IPS-20b (cell line): ENCODE measurements around the gene GSE1.

Source experiments
- H3K27ac ChIP-seq: one replicate; pipeline ENCODE4 v1.5.1; 2013; ENCODE audit warnings: low read length
- H3K27me3 ChIP-seq: 2 replicates; pipeline ENCODE4 v1.6.1; 2013; ENCODE audit warnings: mild to moderate bottlenecking, low read length, inconsistent platforms; ENCODE audit not compliant: insufficient read depth
- H3K36me3 ChIP-seq: 2 replicates; pipeline ENCODE4 v1.6.1; 2013; ENCODE audit warnings: low read depth, mild to moderate bottlenecking, inconsistent platforms, low read length, moderate library complexity; ENCODE audit not compliant: insufficient read depth
- H3K4me1 ChIP-seq: 2 replicates; pipeline ENCODE4 v1.6.1; 2013; ENCODE audit warnings: mild to moderate bottlenecking, control low read depth, inconsistent platforms, low read length, moderate library complexity; ENCODE audit not compliant: insufficient read depth
- H3K4me3 ChIP-seq: 2 replicates; pipeline ENCODE4 v1.5.1; 2013; ENCODE audit warnings: mild to moderate bottlenecking, low read length, inconsistent platforms
- H3K9ac ChIP-seq: 2 replicates; pipeline ENCODE4 v1.6.1; 2013; ENCODE audit warnings: low read depth, mild to moderate bottlenecking, inconsistent platforms, low read length, moderate library complexity
- H3K9me3 ChIP-seq: 2 replicates; pipeline ENCODE4 v1.6.1; 2013; ENCODE audit warnings: mild to moderate bottlenecking, low read depth, low read length, inconsistent platforms; ENCODE audit not compliant: insufficient read depth

GSE1 gene

DNA sequence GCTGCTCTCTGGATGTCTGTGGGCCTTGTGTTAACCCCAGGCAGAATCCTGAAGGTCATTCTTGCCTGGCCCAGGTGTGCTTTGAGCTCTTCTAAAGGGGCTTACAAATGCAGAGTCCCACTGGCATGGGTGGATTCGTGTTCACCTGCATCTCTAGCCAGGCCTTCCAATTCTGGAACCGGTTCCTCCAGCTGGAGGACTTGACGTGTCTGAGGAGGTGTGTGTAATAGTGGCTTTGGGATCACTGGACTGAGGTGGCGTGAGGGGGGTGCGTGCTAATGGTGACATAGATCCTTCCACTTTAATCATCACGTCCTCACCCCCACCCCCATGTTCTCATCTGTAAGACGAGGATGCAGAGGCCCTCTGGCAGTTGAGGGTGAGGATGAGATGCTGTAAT is 4.8 kb downstream of the GSE1 start:
- Histone ChIP-seq H3K27me3 (peaks cover 11% of the 10 kb centered on the region; the same call in 1 of the 2 replicates), H3K9ac (no peak overlapping the region), H3K4me1 (peaks cover 12% of the 10 kb centered on the region), H3K4me3 (no peak overlapping the region), H3K27ac (no peak overlapping the region), H3K36me3 (peaks cover 28% of the 10 kb centered on the region), H3K9me3 (no peaks in the 10 kb centered on the region)

DNA sequence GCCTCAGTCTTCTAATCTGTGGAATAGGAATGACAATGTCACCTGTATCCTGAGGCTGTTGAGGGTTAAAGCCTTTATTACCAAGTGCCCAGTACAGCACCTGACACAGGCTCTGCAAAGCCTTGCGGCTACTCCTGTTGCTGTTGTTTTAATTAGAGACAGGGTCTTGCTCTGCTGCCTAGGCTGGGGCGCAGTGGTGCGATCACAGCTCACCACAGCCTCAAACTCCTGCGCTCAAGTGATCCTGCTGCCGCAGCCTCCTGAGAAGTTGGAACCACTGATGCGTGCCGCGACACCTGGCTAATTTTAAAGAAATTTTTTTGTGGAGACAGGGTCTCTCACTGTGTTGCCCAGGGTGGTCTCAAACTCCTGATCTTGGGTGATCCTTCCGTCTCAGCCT is 5.4 kb downstream of the GSE1 start:
- no peak overlapping the region for H3K9ac ChIP-seq

DNA sequence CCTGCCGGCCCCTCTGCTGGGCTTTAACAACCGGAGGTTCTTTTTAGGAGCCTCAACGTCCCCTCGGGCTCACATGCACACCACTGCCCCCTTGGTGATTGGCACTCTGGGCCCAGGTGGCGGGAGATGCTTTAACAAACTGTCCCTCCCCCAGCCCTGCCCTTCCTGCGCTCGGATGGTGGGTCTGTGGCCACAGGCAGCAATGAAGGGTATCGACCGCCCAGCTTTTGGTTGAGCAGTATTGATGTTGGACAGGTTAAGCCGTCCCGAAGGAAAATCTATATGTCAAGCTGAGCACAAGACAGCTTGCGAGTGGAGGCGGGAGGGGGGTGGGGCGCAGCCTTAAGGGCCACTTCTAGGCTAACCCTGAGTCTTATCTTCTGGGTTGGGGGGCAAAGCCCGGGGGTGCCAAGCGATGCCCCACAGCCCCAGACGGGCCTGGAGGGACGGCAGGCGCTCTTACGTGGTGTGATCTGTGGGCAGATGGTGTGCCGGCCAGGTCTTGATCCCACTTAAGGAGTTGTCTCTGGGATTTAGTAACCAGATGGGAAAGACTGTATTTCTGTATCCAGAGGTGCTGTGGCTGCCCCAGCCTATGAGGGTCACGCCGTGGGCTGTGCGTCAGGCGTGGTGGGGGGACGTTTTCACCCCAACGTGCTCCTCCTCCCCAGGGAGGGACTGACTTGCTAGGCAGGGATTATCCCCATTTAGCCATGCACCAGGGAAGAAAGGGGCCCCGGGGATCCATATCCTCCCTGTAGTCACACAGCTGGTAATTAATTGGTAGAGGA is 6.2 kb downstream of the GSE1 start:
- H3K36me3 ChIP-seq: peaks cover 31% of the 10 kb centered on the region
- no peak overlapping the region for H3K9ac ChIP-seq
- peaks cover 11% of the 10 kb centered on the region; the same call in 1 of the 2 replicates for H3K27me3 ChIP-seq
- H3K4me3 ChIP-seq: no peak overlapping the region
- H3K4me1 ChIP-seq: peaks cover 12% of the 10 kb centered on the region
- no peak overlapping the region for H3K27ac ChIP-seq
- no peaks in the 10 kb centered on the region for H3K9me3 ChIP-seq

More for the DNA sequence above, 5.4 kb downstream of the GSE1 start:
- no peaks in the 10 kb centered on the region for H3K9me3 ChIP-seq
- H3K36me3 ChIP-seq: peaks cover 31% of the 10 kb centered on the region
- no peak overlapping the region for H3K4me3 ChIP-seq
- H3K27ac ChIP-seq: no peak overlapping the region
- peaks cover 12% of the 10 kb centered on the region for H3K4me1 ChIP-seq
- peaks cover 11% of the 10 kb centered on the region; the same call in 1 of the 2 replicates for H3K27me3 ChIP-seq

DNA sequence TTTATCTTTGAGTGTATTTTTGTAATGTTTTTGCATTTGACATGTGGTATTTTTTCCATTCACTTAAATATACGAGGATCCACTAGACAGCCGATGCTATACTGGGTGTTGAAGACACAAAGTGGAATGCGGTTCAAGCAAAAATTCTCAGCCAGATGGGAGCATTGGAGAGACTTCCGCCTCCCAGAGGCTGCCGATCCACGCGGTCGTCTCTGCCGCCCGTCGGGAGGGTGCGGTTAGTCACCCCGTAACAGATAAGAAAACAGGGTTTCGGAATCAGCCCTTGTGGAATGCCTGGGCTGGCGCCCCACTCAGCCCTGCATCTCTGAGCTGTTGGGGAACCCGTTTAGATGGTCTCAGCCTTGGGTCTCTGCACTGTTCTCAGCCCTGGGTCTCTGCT is 7.3 kb downstream of the GSE1 start:
- Histone ChIP-seq H3K36me3 (peaks cover 31% of the 10 kb centered on the region), H3K4me3 (no peak overlapping the region), H3K4me1 (peaks cover 12% of the 10 kb centered on the region)

DNA sequence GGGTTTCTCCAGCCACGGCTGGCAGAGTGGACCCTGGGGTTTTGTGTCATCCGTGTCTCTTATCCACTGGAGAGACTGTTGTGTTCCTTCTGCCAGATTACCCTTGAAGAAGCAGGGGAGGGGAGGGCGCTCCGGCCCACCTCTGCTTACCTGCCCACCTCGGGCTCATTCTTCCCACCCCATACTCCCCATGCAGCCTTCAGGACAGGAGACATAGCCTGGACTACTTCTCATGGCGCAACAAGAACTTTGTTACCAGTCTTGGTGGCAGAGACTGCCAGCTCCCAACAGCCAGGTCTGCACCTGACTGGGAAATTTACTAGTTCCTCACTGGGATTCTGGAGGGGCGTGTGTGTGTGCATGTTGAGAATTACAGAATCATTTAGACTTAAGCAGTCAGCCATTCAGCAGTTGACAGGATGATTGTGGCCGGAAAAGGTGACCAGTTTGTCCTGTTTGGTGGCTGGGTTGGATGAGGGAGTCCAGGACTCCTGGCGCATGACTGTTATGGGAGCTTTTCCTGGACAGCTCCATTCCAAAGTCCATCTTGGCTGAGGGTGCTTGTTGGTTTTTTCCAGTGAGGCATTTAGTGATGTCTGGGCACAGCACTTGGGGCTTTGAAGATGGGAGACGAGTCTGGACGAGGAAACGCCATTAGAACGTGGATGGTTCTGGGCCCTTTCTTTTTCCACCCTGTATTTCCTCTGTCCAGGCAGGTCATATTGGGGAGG is 8.7 kb downstream of the GSE1 start:
- no peak overlapping the region for H3K4me3 ChIP-seq
- no peaks in the 10 kb centered on the region for H3K27me3 ChIP-seq
- peaks cover 26% of the 10 kb centered on the region for H3K36me3 ChIP-seq
- H3K27ac ChIP-seq: no peak overlapping the region
- no peak overlapping the region for H3K9ac ChIP-seq
- H3K4me1 ChIP-seq: peaks cover 5% of the 10 kb centered on the region
- no peaks in the 10 kb centered on the region for H3K9me3 ChIP-seq

More for the DNA sequence above, 7.3 kb downstream of the GSE1 start:
- H3K27ac ChIP-seq: no peak overlapping the region
- no peaks in the 10 kb centered on the region for H3K9me3 ChIP-seq
- no peak overlapping the region for H3K9ac ChIP-seq
- H3K27me3 ChIP-seq: peaks cover 1% of the 10 kb centered on the region; the same call in 1 of the 2 replicates

DNA sequence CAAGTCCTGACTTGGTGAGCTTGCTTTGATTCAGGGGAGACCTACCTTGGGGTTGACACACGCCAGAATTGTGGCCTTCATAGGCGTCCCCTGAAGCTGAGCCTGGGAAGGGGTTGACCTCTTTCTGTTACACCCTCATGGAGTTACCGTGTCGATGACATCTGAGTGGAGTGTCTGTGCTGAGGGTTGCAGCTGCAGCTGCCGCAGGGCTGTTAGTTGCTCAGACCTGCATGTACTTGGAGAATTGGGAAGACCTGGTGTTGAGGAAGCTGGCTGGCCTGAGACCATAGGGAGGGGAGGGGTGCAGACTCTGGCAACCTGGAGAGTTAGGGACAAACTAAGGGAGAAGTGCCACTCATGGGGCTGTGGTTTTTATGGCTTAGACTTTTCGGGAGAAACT is 9.6 kb downstream of the GSE1 start:
- H3K4me3 ChIP-seq: no peak overlapping the region
- no peaks in the 10 kb centered on the region for H3K27me3 ChIP-seq
- H3K36me3 ChIP-seq: peaks cover 21% of the 10 kb centered on the region
- H3K4me1 ChIP-seq: peaks cover 5% of the 10 kb centered on the region
- no peaks in the 10 kb centered on the region for H3K9me3 ChIP-seq
- no peak overlapping the region for H3K27ac ChIP-seq
- H3K9ac ChIP-seq: no peak overlapping the region

DNA sequence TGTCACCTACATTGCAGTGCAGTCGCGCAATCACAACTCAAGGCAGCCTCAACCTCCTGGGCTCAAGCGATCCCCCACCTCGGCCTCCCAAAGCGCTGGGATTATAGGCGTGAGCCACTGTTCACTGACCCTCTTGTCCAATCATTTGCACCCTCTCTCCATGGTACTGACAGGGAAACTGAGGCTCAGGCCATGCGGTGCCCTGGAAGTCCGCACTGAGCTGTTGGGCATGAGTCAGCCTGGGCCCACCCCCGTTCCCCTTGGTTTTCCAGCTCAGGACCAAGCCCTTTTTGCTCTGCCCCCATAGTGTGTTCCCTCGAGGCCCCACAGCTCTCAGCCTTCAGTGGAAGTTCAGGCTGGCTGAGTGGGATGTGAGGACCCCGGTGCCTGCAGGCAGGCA is 10.1 kb downstream of the GSE1 start:
- Histone ChIP-seq H3K27me3 (no peaks in the 10 kb centered on the region), H3K36me3 (peaks cover 15% of the 10 kb centered on the region), H3K4me1 (peaks cover 5% of the 10 kb centered on the region), H3K4me3 (no peak overlapping the region), H3K9ac (no peak overlapping the region), H3K9me3 (no peaks in the 10 kb centered on the region), H3K27ac (no peak overlapping the region)

DNA sequence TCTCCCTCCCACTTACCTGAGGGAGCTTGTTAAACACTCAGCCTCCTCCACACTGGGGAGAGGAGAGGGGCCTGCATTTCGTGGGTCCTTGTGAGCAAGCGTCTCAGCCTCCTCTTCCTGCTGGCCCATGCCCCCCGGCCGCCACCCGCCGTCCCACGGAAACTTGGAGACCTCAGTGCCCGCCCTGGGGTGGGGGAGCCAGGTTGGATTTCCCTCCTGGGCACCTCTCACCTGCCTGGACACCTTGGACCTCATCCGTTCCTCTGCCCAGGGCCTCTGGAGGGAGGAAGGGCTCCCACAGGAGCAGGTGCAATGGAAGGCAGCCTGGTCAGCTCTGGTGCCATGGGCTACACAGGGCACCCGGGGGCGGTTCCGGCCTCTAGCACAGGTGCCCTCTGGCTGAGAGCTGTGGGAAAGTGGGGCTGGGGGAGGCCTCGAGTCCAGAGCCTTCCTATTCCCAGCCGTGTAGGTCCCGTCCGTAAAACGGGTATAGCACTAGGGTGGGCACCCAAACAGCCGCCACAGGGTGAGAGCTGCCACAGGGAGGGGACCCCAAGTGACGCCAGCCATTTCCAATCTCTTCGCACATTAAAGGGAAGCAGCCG is 11.0 kb downstream of the GSE1 start:
- Histone ChIP-seq H3K9ac (no peak overlapping the region), H3K27ac (no peak overlapping the region), H3K9me3 (peaks cover 2% of the 10 kb centered on the region; the same call in 1 of the 2 replicates), H3K4me3 (no peak overlapping the region), H3K4me1 (peaks cover 3% of the 10 kb centered on the region), H3K36me3 (peaks cover 19% of the 10 kb centered on the region; the same call in 1 of the 2 replicates), H3K27me3 (no peaks in the 10 kb centered on the region)

DNA sequence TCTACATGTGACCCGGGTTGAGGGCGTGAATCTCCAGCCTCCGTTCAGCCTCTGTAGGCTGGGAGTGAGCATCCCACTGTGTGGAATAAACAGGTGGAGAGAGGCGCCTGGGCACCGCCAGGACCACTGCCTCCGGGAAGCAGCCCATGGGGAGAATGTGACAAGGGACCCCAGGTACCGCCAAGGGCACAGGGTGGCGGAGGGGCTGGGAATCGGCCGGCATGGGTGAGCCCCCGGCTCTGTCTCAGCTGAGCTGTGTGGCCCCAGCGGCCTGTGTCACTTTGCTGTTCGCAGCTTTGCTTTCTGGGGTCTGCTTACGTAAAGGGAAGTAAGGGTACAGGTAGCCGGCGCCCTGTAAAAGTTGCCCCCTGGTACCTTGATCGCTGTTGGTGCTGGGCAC is 11.5 kb downstream of the GSE1 start:
- Histone ChIP-seq H3K27me3 (no peaks in the 10 kb centered on the region), H3K4me3 (no peak overlapping the region), H3K9me3 (peaks cover 3% of the 10 kb centered on the region; the same call in 1 of the 2 replicates), H3K9ac (no peak overlapping the region), H3K4me1 (peaks cover 3% of the 10 kb centered on the region), H3K27ac (no peak overlapping the region), H3K36me3 (peaks cover 25% of the 10 kb centered on the region; the same call in 1 of the 2 replicates)

DNA sequence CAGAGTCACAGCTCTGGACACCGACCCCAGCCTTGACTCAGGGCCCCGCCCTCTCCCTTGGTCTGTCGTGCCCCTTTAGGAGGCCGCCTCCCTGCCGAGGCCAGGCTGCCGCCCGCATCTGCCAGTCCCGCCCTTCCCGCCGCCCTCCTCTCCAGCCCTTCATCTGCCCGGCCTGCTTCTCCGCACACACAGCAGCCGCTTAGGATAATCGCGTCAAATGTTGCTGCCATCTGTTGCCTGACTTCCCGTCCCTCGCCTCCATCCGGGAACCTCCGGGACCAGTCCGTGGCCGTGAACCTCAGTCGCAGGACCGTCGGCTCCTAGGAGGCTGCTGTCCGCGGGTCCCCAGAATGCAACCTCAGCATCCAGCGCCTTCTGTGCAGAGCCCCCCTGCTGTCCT is 11.9 kb downstream of the GSE1 start:
- peaks cover 6% of the 10 kb centered on the region; the same call in 1 of the 2 replicates for H3K9me3 ChIP-seq
- H3K4me3 ChIP-seq: no peak overlapping the region
- no peak overlapping the region for H3K27ac ChIP-seq
- H3K27me3 ChIP-seq: no peaks in the 10 kb centered on the region
- H3K36me3 ChIP-seq: peaks cover 28% of the 10 kb centered on the region
- H3K9ac ChIP-seq: no peak overlapping the region
- peaks cover 3% of the 10 kb centered on the region for H3K4me1 ChIP-seq

DNA sequence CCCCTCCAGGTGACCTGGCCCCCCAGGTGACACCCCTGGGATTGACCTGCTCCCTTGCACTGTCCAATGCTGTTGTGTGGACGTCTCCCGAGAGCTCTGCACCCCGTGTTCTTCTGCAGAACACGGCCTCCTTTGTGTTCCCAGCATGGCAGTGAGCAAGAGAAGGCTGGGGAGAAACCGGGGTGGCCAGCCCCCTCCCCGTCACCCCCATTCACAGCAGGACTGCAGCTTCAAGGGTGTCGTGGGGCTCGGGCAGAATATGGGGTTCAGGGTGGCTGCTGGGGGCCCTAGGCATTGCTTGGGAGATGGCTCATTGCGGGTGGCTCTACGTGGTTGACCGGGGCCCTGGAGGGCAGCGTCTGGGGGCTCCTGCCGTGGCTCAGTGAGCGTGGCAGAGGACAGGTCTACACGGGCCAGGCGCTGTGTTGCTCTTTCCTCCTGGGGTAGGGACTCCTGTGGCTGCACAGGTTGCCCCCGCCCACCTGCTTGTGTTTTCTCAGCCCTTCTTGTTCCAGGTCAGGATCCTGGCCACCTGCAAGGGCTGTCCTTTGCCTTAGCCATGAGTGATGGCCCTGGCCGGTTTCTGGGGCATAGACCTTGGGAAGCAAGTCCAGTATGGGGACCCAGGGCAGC is 12.5 kb downstream of the GSE1 start:
- Histone ChIP-seq H3K27ac (no peak overlapping the region), H3K9me3 (peaks cover 6% of the 10 kb centered on the region; the same call in 1 of the 2 replicates), H3K27me3 (no peaks in the 10 kb centered on the region), H3K4me1 (peaks cover 3% of the 10 kb centered on the region), H3K4me3 (no peak overlapping the region), H3K36me3 (peaks cover 28% of the 10 kb centered on the region), H3K9ac (peak overlapping the region; percentile 37; the same call in 1 of the 2 replicates)
